GM23338 (cell line): ENCODE data around the gene NUDT13. TPM values are rescaled to one million over a fixed set of nuclear protein-coding genes. Genes with fewer than 3 reads are reported as not detected.

ENCODE experiments used
- ATAC-seq: fragments of 200-7000 bp; cut with Tn5 transposase; 3 replicates; pipeline ENCODE4 v1.9.1; 2020
- DNase-seq: peaks from one replicate; pipeline ENCODE4 v3.0.0-alpha.2; 2015; ENCODE audit warnings: low spot score
- H2AFZ ChIP-seq: fragments of 200-600 bp; sonication (generic); 2 replicates; pipeline ENCODE4 v1.8.0; 2016; ENCODE audit warnings: antibody characterized with exemption, mild to moderate bottlenecking, moderate library complexity
- H3F3A ChIP-seq: fragments of 200-600 bp; sonication (generic); replicated peaks from 2 replicates; pipeline ENCODE4 v1.8.0; 2017; ENCODE audit warnings: antibody characterized with exemption, mixed run types, low read depth
- H3K27ac ChIP-seq: fragments of 200-600 bp; sonication (generic); 2 replicates; pipeline ENCODE4 v1.6.1; 2016; ENCODE audit warnings: low read depth
- H3K27me3 ChIP-seq: fragments of 200-600 bp; sonication (generic); 2 replicates; pipeline ENCODE4 v1.8.0; 2016; ENCODE audit warnings: mild to moderate bottlenecking, mixed run types, moderate library complexity; ENCODE audit not compliant: insufficient read depth
- H3K36me3 ChIP-seq: fragments of 200-600 bp; sonication (generic); 2 replicates; pipeline ENCODE4 v1.8.0; 2016; ENCODE audit warnings: mild to moderate bottlenecking; ENCODE audit not compliant: insufficient read depth
- H3K4me1 ChIP-seq: fragments of 200-600 bp; sonication (generic); 2 replicates; pipeline ENCODE4 v1.8.0; 2016; ENCODE audit warnings: mild to moderate bottlenecking, moderate library complexity; ENCODE audit not compliant: insufficient read depth
- H3K4me2 ChIP-seq: fragments of 200-600 bp; sonication (generic); 2 replicates; pipeline ENCODE4 v1.7.1; 2017; ENCODE audit warnings: mixed run types
- H3K4me3 ChIP-seq: fragments of 200-600 bp; sonication (generic); 2 replicates; pipeline ENCODE4 v1.6.1; 2016; ENCODE audit warnings: mixed run types
- H3K79me2 ChIP-seq: fragments of 200-600 bp; sonication (generic); replicated peaks from 2 replicates; pipeline ENCODE4 v1.8.0; 2017; ENCODE audit warnings: mild to moderate bottlenecking; ENCODE audit not compliant: insufficient read depth
- H3K9me2 ChIP-seq: fragments of 200-600 bp; sonication (generic); 2 replicates; pipeline ENCODE4 v1.8.0; 2017; ENCODE audit not compliant: insufficient read depth
- H4K20me1 ChIP-seq: fragments of 200-600 bp; sonication (generic); replicated peaks from 2 replicates; pipeline ENCODE4 v1.8.0; 2017; ENCODE audit warnings: mild to moderate bottlenecking; ENCODE audit not compliant: insufficient read depth
- H3K27ac Mint-ChIP-seq: 2 replicates; pipeline ENCODE4 v1.8.0; 2020; ENCODE audit warnings: inconsistent platforms, mild to moderate bottlenecking, moderate library complexity, mixed read lengths
- H3K27me3 Mint-ChIP-seq: 3 replicates; pipeline ENCODE4 v1.8.0; 2022; ENCODE audit warnings: low read depth, mild to moderate bottlenecking, moderate library complexity, mixed read lengths, inconsistent platforms; ENCODE audit not compliant: insufficient read depth, poor library complexity
- H3K36me3 Mint-ChIP-seq: 3 replicates; pipeline ENCODE4 v1.8.0; 2021; ENCODE audit warnings: low read depth, mild to moderate bottlenecking, inconsistent platforms, moderate library complexity, mixed read lengths
- H3K4me1 Mint-ChIP-seq: 3 replicates; pipeline ENCODE4 v1.8.0; 2020; ENCODE audit warnings: mild to moderate bottlenecking, inconsistent platforms, mixed read lengths
- H3K4me3 Mint-ChIP-seq: 3 replicates; pipeline ENCODE4 v1.8.0; 2021; ENCODE audit warnings: moderate library complexity, mild to moderate bottlenecking, inconsistent platforms, mixed read lengths
- H3K9me3 Mint-ChIP-seq: 3 replicates; pipeline ENCODE4 v1.8.0; 2020; ENCODE audit warnings: moderate library complexity, mild to moderate bottlenecking, inconsistent platforms, mixed read lengths
- EZH2 ChIP-seq: fragments of 200-600 bp; sonication (generic); IDR thresholded peaks from one replicate; pipeline ENCODE4 v1.8.0; 2017; ENCODE audit warnings: antibody characterized with exemption, mild to moderate bottlenecking, low read depth; ENCODE audit not compliant: unreplicated experiment
- JUNB ChIP-seq: IDR thresholded peaks from one replicate; pipeline ENCODE4 v1.6.1; 2016; ENCODE audit warnings: antibody characterized with exemption; ENCODE audit not compliant: unreplicated experiment
- NANOG ChIP-seq: IDR thresholded peaks from 2 replicates; pipeline ENCODE4 v1.6.1; 2016; ENCODE audit warnings: antibody characterized with exemption, borderline replicate concordance
- ZNF331 ChIP-seq: fragments of 250-450 bp; sonication (Bioruptor Pico); IDR thresholded peaks from 2 replicates; pipeline ENCODE4 v1.5.0; 2020; ENCODE audit warnings: low read depth, mild to moderate bottlenecking, moderate library complexity
- ZNF462 ChIP-seq: fragments of 250-450 bp; sonication (Bioruptor Pico); IDR thresholded peaks from 2 replicates; pipeline ENCODE4 v1.5.0; 2020; ENCODE audit warnings: mild to moderate bottlenecking, moderate library complexity
- polyA plus RNA-seq: library from polyadenylated mRNA; unstranded; fragments of >200 nt; fragmentation: Nextera tagmentation; extraction: Ambion mirVana; gene quantifications from 2 replicates; pipeline ENCODE4 v1.2.1, GENCODE V29; 2016
- total RNA-seq: library from RNA; depleted of rRNA; stranded (reverse); fragments of >200 nt; shearing (Covaris generic); gene quantifications from 2 replicates; pipeline ENCODE4 v1.2.3, GENCODE V29; 2014

NUDT13 gene
- total and polyA plus RNA-seq, 2 experiments from 2014 or later: 1.4 to 2.2 TPM

GRCh38 chr10:73134727-73135126, 24.5 kb downstream of the NUDT13 start (continued):
- TF ChIP-seq ZNF462: no peak
- no peak for TF ChIP-seq JUNB
- TF ChIP-seq NANOG: no peak
- no peak for TF ChIP-seq ZNF331

- H3K27me3 Mint-ChIP-seq: no peaks in the 10 kb centered on the region
- no peak overlapping the region for H3K27ac ChIP-seq
- H3K36me3 ChIP-seq: peaks cover 53% of the 10 kb centered on the region
- H3K4me2 ChIP-seq: no peak overlapping the region
- H3F3A ChIP-seq: no peaks in the 10 kb centered on the region
- TF ChIP-seq ZNF331: no peak
- H2AFZ ChIP-seq: no peak overlapping the region
- no peak for ATAC-seq
- no peak overlapping the region for H3K4me3 ChIP-seq
- H3K79me2 ChIP-seq: no peaks in the 10 kb centered on the region
- no peak overlapping the region for H3K27ac Mint-ChIP-seq
- no peaks in the 10 kb centered on the region for H3K27me3 ChIP-seq
- peaks cover 4% of the 10 kb centered on the region; the same call in 1 of the 2 replicates for H4K20me1 ChIP-seq
- no peaks in the 10 kb centered on the region for H3K4me1 ChIP-seq
- peaks cover 65% of the 10 kb centered on the region for H3K36me3 Mint-ChIP-seq
- no peak overlapping the region for H3K4me3 Mint-ChIP-seq
- H3K4me1 Mint-ChIP-seq: no peaks in the 10 kb centered on the region
- no peak for DNase-seq
- no peaks in the 10 kb centered on the region for H3K9me2 ChIP-seq
- no peaks in the 10 kb centered on the region for H3K9me3 Mint-ChIP-seq
Measured at GRCh38 chr10:73136627-73137026, 26.4 kb downstream of the NUDT13 start.

- Histone ChIP-seq H2AFZ (no peak overlapping the region), H3K27me3 (no peaks in the 10 kb centered on the region), H3K4me3 (no peak overlapping the region), H4K20me1 (peaks cover 7% of the 10 kb centered on the region), H3K4me1 (no peaks in the 10 kb centered on the region), H3K9me2 (no peaks in the 10 kb centered on the region), H3K27ac (no peak overlapping the region), H3F3A (no peaks in the 10 kb centered on the region), H3K79me2 (no peaks in the 10 kb centered on the region), H3K36me3 (peaks cover 28% of the 10 kb centered on the region), H3K4me2 (no peak overlapping the region)
- Mint-ChIP-seq H3K9me3 (no peaks in the 10 kb centered on the region), H3K4me3 (no peak overlapping the region), H3K36me3 (peaks cover 57% of the 10 kb centered on the region), H3K27ac (no peak overlapping the region), H3K27me3 (no peaks in the 10 kb centered on the region), H3K4me1 (no peaks in the 10 kb centered on the region)
- DNase-seq: no peak
- ATAC-seq: no peak
- TF ChIP-seq EZH2 (no peak), ZNF462 (no peak)
Measured at GRCh38 chr10:73139251-73139650, 29.0 kb downstream of the NUDT13 start.
